ENCODE data around the gene SPATA6.

SPATA6 gene

DNA sequence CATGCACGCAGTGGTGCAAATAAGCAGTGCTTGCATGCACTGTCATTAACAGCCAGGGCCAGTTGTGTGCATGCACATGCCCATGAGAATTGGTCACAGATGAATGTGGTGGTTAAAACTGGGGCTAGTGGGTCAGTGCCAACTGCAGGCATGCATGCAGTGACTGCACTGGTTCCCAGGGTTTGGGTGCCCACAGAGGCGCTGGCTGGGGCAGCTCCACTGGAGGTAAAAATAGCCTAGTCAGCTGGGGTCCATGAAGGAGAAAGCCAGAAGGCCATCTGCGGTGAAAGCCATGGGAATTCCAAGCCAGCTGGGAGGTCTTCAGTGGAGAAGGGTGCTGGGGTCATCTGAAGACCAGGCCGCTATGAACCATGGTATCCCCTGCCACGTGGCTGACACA lies 179.3 kb downstream of the SPATA6 start:
- Histone ChIP-seq H3K79me2 (ENCODE audit: insufficient read depth, low read length) (no peaks in the 10 kb centered on the region), H3K36me3 (ENCODE audit: insufficient read depth, low read length) (no peaks in the 10 kb centered on the region), H3K9me2 (ENCODE audit: low read depth, low read length) (no peaks in the 10 kb centered on the region), H3K4me2 (ENCODE audit: low read length) (no peak overlapping the region), H3K4me3 (ENCODE audit: low read depth, low read length, poor library complexity, severe bottlenecking) (no peak overlapping the region), H2AFZ (ENCODE audit: low read length) (no peak overlapping the region), H3K9me3 (ENCODE audit: low read length) (no peaks in the 10 kb centered on the region), H3K27me3 (ENCODE audit: insufficient read depth, low read length) (no peaks in the 10 kb centered on the region), H4K20me1 (ENCODE audit: insufficient read depth, low read length) (no peaks in the 10 kb centered on the region), H3K4me1 (ENCODE audit: insufficient read depth, low read length, severe bottlenecking) (no peaks in the 10 kb centered on the region), H3F3A (ENCODE audit: insufficient read depth, low read length) (no peaks in the 10 kb centered on the region), H3K9ac (ENCODE audit: low read length) (no peak overlapping the region), H3K27ac (ENCODE audit: low read depth, low read length, poor library complexity, severe bottlenecking) (no peak overlapping the region)
- TF ChIP-seq, protein P1, sequence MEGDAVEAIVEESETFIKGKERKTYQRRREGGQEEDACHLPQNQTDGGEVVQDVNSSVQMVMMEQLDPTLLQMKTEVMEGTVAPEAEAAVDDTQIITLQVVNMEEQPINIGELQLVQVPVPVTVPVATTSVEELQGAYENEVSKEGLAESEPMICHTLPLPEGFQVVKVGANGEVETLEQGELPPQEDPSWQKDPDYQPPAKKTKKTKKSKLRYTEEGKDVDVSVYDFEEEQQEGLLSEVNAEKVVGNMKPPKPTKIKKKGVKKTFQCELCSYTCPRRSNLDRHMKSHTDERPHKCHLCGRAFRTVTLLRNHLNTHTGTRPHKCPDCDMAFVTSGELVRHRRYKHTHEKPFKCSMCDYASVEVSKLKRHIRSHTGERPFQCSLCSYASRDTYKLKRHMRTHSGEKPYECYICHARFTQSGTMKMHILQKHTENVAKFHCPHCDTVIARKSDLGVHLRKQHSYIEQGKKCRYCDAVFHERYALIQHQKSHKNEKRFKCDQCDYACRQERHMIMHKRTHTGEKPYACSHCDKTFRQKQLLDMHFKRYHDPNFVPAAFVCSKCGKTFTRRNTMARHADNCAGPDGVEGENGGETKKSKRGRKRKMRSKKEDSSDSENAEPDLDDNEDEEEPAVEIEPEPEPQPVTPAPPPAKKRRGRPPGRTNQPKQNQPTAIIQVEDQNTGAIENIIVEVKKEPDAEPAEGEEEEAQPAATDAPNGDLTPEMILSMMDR (IDR thresholded peaks at IDR 0.05; ENCODE audit: low read length), result no peak
- no peak for TF ChIP-seq EZH2 (IDR thresholded peaks at IDR 0.05; ENCODE audit: borderline replicate concordance, low read length)

DNA sequence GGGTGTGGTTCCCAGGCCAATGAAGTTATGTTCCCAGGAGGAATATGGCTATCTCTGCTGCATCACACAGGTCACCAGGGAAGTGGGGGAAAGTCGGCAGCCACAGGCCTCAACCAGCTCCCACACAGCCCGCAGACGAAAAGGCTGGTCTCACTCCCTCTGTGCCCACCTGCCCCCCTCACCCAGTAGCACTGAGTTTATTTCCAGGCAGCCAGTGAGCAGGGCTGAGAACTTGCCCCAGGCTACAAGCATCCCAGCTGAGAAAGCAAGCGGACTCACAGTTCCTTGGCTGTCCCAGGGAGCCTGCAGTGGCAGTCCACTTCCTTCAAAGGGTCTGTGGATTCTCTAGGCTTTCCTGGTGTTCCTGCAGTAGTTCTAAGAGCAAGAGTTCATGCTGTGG lies 180.6 kb downstream of the SPATA6 start:
- H3K36me3 ChIP-seq (ENCODE audit: insufficient read depth, low read length), result no peaks in the 10 kb centered on the region
- no peak overlapping the region for H3K4me2 ChIP-seq (ENCODE audit: low read length)
- H3K27ac ChIP-seq (ENCODE audit: low read depth, low read length, poor library complexity, severe bottlenecking), result no peak overlapping the region
- H3K79me2 ChIP-seq (ENCODE audit: insufficient read depth, low read length), result no peaks in the 10 kb centered on the region
- TF ChIP-seq, protein P1 (IDR thresholded peaks at IDR 0.05; ENCODE audit: low read length), result no peak
- no peak for TF ChIP-seq EZH2 (IDR thresholded peaks at IDR 0.05; ENCODE audit: borderline replicate concordance, low read length)
- no peaks in the 10 kb centered on the region for H3K9me3 ChIP-seq (ENCODE audit: low read length)
- no peak overlapping the region for H3K4me3 ChIP-seq (ENCODE audit: low read depth, low read length, poor library complexity, severe bottlenecking)
- no peak overlapping the region for H2AFZ ChIP-seq (ENCODE audit: low read length)
- no peak overlapping the region for H3K9ac ChIP-seq (ENCODE audit: low read length)
- no peaks in the 10 kb centered on the region for H3K27me3 ChIP-seq (ENCODE audit: insufficient read depth, low read length)
- H3K4me1 ChIP-seq (ENCODE audit: insufficient read depth, low read length, severe bottlenecking), result no peaks in the 10 kb centered on the region
- H4K20me1 ChIP-seq (ENCODE audit: insufficient read depth, low read length), result no peaks in the 10 kb centered on the region
- no peaks in the 10 kb centered on the region for H3K9me2 ChIP-seq (ENCODE audit: low read depth, low read length)
- no peaks in the 10 kb centered on the region for H3F3A ChIP-seq (ENCODE audit: insufficient read depth, low read length)

DNA sequence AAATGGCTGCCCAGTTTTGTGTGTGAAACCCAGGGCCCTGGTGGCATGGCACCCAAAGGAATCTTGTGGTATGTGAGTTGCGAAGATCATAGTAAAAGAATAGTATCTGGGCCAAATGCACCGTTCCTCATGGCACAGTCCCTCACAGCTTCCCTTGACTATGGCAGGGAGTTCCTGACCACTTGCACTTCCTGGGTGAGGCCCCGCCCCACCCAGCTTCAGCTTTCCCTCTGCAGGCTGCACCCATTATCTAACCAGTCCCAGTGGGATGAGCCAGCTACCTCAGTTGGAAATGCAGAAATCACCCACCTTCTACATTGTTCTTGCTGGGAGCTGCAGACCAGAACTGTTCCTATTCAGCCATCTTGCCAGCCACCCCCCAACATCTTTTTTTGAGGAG lies 186.5 kb downstream of the SPATA6 start:
- H3K9ac ChIP-seq (ENCODE audit: low read length), result no peak overlapping the region
- H3K4me3 ChIP-seq (ENCODE audit: low read depth, low read length, poor library complexity, severe bottlenecking), result no peak overlapping the region
- no peaks in the 10 kb centered on the region for H3K79me2 ChIP-seq (ENCODE audit: insufficient read depth, low read length)
- no peaks in the 10 kb centered on the region for H3K36me3 ChIP-seq (ENCODE audit: insufficient read depth, low read length)
- no peaks in the 10 kb centered on the region for H3K27me3 ChIP-seq (ENCODE audit: insufficient read depth, low read length)
- H3K9me2 ChIP-seq (ENCODE audit: low read depth, low read length), result no peaks in the 10 kb centered on the region
- no peaks in the 10 kb centered on the region for H3K9me3 ChIP-seq (ENCODE audit: low read length)
- no peak overlapping the region for H2AFZ ChIP-seq (ENCODE audit: low read length)
- H3K27ac ChIP-seq (ENCODE audit: low read depth, low read length, poor library complexity, severe bottlenecking), result no peak overlapping the region
- no peaks in the 10 kb centered on the region for H4K20me1 ChIP-seq (ENCODE audit: insufficient read depth, low read length)
- H3F3A ChIP-seq (ENCODE audit: insufficient read depth, low read length), result no peaks in the 10 kb centered on the region
- H3K4me2 ChIP-seq (ENCODE audit: low read length), result no peak overlapping the region
- H3K4me1 ChIP-seq (ENCODE audit: insufficient read depth, low read length, severe bottlenecking), result no peaks in the 10 kb centered on the region
- TF ChIP-seq, protein P1 (IDR thresholded peaks at IDR 0.05; ENCODE audit: low read length), result no peak
- no peak for TF ChIP-seq EZH2 (IDR thresholded peaks at IDR 0.05; ENCODE audit: borderline replicate concordance, low read length)

Measured in OCI-LY1 (cell line).